Erythroblast (primary cell): ENCODE data around the gene TIMP1.

Experiments
- GATA1 ChIP-seq: IDR thresholded peaks from 2 replicates; pipeline ENCODE4 v1.6.1; 2011; ENCODE audit warnings: low read depth, mild to moderate bottlenecking, control low read depth, low read length, moderate library complexity
- POLR2A ChIP-seq: IDR thresholded peaks from 2 replicates; pipeline ENCODE4 v1.6.1; 2011; ENCODE audit warnings: mild to moderate bottlenecking, low read length

- no peak for TF ChIP-seq POLR2A
- TF ChIP-seq GATA1: no peak
Measured at GRCh38 chrX:47596256-47596655, 14.0 kb downstream of the TIMP1 start.
